GM18861 (cell line): Measurements from ENCODE around the gene MRPS17.

Source experiments
- ATAC-seq: cut with Tn5 transposase; IDR thresholded peaks from one replicate; pipeline ENCODE4 v1.9.1; 2021; ENCODE audit not compliant: unreplicated experiment

MRPS17 gene

DNA sequence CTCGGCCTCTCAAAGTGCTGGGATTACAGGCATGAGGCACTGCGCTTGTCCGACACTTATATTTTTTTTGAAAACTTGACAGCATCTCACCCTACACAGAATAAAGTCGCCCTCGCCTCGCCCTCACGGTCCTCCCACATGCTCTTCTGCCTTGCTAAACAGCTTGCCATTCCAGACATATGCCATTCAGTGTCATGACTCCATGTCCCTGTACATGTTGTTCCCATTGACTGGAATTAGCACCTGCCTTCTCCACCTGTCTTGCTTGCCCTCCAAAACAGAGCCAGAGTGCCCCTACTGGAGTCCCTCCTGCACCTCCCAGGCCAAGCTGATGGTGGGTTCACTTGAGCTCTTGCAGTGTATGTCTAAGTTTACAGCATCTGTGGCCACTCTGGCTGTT is 18.9 kb downstream of the MRPS17 start:
- ATAC-seq: no peak

DNA sequence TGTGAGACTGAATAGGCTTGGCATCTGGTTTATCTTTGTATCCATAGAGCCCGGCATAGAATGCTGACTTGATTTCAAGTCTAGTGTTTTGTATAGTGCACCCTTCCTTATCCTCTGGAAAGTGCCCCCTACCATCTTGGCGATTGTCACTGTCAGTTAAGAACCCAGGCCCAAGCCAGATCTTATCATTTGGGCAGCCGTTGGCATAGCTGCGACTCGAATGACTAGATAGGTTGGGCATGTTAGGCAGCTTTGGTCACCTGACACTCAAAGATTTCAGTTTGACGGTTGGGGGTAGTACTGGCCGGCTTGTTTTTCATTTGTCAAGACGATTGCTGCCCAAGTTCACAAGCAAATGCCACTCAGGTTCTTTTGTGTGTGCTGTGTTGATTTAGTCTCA is 19.3 kb downstream of the MRPS17 start:
- no peak for ATAC-seq

DNA sequence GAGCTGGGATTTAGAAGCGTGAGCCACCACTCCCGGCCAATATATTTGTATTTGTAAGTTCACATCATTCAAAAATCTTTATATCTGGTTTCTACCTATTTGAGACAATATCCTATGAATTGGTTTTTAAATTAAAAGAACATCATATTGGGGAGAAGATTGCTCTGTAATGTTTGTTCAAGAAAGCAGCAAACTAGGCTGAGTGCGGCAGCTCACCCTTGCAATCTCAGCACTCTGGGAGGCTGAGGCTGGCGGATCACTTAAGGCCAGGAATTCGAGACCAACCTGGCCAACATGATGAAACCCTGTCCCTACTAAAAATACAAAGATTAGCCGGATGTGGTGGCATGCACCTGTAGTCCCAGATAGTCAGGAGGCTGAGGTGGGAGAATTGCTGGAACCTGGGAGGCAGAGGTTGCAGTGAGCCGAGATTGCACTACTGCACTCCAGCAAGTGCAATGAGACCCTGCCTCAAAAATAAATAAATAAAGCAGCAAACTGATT is 22.1 kb downstream of the MRPS17 start:
- ATAC-seq: no peak

DNA sequence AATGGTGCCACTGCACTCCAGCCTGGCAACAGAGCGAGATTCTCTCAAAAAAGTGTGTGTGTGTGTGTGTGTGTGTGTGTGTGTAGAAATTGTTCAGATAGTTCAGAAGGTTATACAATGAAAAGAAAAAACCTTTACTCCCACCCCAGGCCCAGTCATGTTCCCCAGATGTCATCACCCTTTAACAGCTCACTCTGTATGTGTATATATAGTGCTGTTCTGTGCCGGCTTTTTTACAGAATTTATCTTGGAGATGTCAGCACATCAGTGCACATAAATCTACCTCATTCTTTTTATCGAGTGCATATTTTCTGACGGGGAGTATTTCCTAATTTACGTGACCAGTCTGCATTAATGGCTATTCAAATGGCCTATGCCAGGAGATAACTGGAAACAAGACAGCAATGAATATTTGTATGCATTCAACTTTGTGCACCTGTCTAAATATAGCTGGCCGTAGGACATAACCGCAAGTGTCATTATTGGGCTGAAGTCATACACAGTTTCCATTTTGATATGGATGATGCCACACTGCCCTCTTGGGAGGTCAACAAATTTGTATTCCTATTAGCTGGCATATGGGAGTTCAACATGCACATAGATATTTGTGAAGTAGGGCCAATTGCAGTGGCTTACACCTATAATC is 24.4 kb downstream of the MRPS17 start:
- no peak for ATAC-seq

DNA sequence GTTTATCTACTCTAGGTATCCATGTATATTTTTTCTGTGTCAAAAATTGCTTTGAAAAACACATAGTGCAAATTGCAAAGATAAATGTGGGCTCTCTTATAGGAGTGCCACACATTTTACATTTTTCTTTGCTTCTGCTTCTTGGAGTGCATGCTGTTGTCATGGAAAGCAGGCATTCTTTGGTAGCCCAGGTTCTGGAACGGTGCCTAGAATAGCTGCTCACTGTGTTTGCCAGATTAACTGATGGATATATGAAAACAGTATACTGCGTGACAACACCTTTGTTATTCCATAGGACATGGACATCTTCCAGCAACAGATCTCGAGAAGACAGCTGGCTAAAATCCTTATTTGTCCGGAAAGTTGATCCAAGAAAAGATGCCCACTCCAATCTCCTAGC is 26.2 kb downstream of the MRPS17 start:
- no peak for ATAC-seq

DNA sequence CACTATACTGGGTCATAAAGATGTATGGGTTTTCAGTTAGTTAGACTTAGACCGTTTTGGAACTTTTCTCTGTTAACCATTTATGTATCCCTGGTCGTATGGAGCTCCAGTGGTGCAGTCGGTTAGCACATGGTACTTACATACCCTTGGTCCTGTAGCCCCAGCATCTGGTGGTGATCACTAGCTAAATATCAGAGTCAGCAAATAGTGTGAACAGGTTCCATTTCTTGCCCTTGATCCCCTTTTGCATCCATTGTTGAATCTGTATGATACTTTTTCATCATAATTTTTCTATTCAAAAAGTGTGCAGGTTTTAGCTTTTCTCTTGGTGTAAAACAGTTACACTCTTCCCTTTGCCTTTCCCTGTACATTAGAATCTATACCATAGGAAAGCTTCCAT is 28.6 kb downstream of the MRPS17 start:
- no peak for ATAC-seq

DNA sequence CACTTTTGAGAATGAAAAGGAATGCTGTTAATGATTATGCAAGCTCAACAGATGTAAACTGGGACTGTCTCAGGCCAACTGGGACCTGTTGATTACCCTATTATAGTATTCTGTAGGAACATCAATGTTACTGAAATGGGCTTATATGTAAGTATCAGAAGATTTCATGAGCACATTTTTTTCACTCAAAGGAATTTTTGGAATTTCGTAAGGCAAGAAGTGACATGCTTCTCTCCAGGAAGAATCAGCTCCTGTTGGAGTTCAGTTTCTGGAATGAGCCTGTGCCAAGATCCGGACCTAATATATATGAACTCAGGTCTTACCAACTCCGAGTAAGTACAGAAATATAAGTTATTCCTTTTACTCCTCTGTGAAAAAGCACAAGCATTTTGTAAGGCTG is 31.9 kb downstream of the MRPS17 start:
- no peak for ATAC-seq

DNA sequence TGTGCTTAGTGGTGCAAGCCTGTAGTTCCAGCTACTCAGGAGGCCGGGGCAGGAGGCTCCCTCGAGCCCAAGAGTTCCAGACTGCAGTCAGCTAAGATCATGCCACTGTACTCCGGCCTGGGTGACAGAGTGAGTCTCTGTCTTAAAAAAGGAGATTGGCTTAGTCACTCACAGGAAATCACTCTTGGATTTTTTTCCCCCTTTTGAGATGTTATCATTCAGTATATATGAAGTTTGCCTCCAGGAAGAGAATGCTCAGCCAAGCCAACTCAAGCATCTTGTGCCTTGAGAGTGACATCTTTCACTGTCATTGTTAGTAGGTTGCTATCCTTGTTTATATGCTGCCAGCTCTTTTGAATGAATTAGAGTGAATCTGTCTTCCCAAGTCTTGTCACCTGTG is 40.7 kb downstream of the MRPS17 start:
- ATAC-seq: no peak

DNA sequence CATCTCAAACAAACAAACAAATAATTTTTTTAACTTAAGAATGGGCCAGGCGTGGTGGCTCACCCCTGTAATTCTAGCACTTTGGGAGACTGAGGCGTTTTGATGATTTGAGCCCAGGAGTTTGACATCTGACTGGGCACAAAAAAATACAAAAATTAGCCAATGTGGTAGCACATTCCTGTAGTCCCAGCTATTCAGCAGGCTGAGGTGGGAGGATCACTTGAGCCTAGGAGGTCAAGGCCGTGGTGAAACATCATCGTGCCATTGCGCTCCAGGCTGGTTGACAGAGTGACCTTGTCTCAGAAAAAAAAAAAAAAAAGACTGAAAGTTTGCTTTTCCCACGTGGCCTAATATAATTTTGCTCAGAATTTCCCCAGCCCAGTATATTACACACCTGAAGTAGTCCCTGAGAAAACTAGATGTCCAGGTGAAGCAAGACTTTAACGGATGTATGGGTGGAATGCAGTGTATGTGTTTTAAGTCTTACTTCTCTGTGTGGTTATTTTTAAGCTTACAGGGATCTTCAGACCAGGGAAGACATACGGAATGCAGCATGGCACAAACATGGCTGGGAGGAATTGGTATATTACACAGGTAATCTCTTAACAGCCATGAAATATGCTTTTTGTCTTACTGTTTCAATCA is 45.3 kb downstream of the MRPS17 start:
- no peak for ATAC-seq

DNA sequence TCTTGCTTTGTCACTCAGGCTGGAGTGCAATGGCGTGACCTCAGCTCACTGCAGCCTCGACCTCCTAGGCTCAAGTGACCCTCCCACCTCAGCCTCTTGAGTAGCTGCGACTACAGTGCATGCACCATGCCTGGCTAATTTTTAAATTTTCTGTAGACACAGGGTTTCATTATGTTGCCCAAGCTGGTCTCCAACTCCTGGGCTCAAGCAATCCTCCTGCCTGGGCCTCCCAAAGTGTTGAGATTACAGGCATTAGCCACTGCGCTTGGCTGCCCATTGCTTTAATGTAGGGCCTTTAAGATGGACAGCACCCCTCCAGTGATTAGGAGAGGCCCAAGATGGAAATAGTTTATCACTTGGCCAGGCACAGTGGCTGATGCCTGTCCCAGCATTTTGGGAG is 52.1 kb downstream of the MRPS17 start:
- ATAC-seq: no peak
